ENCODE data around the gene RCAN1. TPM values are rescaled to one million over a fixed set of nuclear protein-coding genes. Genes with fewer than 3 reads are reported as not detected.

RCAN1 gene
- total and polyA plus RNA-seq, 2 of the 13 experiments (the other 11 are each of a cell fraction or from before 2014, with no cell fraction given) = 9.4 to 34.1 TPM

- H3K36me3 ChIP-seq (replicated peaks in 1 of 2; ENCODE audit: control insufficient read depth in 1 of 2, insufficient read depth in 2 of 2, low read length in 2 of 2) = no peaks in the 10 kb centered on the region
- POLR2A ChIA-PET = interaction anchor here (1.1 to 1.3 kb wide), 3 partner anchors 20 to 42 kb away, joined by 3 to 6 read pairs (median 4); no protein-coding TSS in a partner anchor
- H3K4me1 ChIP-seq (ENCODE audit: insufficient read depth, low read length) = peaks cover 22% of the 10 kb centered on the region
- no CpG with 5 or more reads among the region's 1 CpG for WGBS (ENCODE audit: low lambda C conversion rate)
- H3K79me2 ChIP-seq (ENCODE audit: insufficient read depth, low read length) = no peaks in the 10 kb centered on the region
- H3K27ac ChIP-seq (ENCODE audit: extremely low read length, insufficient read depth, low read length) = no peak overlapping the region
- no peak overlapping the region for H3K4me3 ChIP-seq (replicated peaks in 1 of 3; ENCODE audit: insufficient read depth in 1 of 3, low read depth in 2 of 3, low read length in 3 of 3)
- in situ Hi-C loops (cut with HindIII; ENCODE audit: extremely low pct_ligation_motif_present, low pct_unique_long_range_greater_than_20kb) (no loop called here), intact Hi-C loops (cut with micrococcal nuclease; ENCODE audit: unreplicated experiment) (no loop called here)
- no peak overlapping the region for H2AFZ ChIP-seq (ENCODE audit: low read length)
- CTCF ChIA-PET (ENCODE audit: low intra/inter-chr PET ratio, low total read pairs) = no interaction called here
- DNase-seq (ENCODE audit: low spot score) (peak; percentile 93), ATAC-seq (peak; percentile 96), FAIRE-seq (peak; percentile 85)
- no peaks in the 10 kb centered on the region; the same call in 1 of the 2 replicates for H3K9me3 ChIP-seq (ENCODE audit: low read length)
- peak overlapping the region; percentile 21; the same call in 1 of the 2 replicates for H3K4me2 ChIP-seq (ENCODE audit: low read depth, low read length)
- no peak overlapping the region for H3K9ac ChIP-seq (ENCODE audit: insufficient read depth, low read depth, low read length)
- no TSS peak for BruUV-seq (replicated peaks)
- H4K20me1 ChIP-seq (ENCODE audit: insufficient read depth, low read length) = no peaks in the 10 kb centered on the region
- peaks cover 0 to 2% of the 10 kb centered on the region in 2 experiments; a peak in 1 of 5 replicates for H3K27me3 ChIP-seq (ENCODE audit: control insufficient read depth in 1 of 2, insufficient read depth in 2 of 2, low read length in 2 of 2)
- no peak for TF ChIP-seq LRRFIP1 (CRISPR knock-in tag; conservative IDR thresholded peaks at IDR 0.05)
- TF ChIP-seq RAD51 (IDR thresholded peaks at IDR 0.05; ENCODE audit: borderline replicate concordance) = no peak
- TF ChIP-seq ZFP36 (IDR thresholded peaks at IDR 0.05; ENCODE audit: borderline replicate concordance, low read depth, low read length, partially characterized antibody) = no peak
- TF ChIP-seq JARID2 (CRISPR knock-in tag; IDR thresholded peaks at IDR 0.05; ENCODE audit: insufficient replicate concordance) = no peak
- TF ChIP-seq DMTF1 (CRISPR knock-in tag; IDR thresholded peaks at IDR 0.05) = no peak
- peak; percentile 24; the same call in 1 of the 2 replicates for TF ChIP-seq ATF1 (CRISPR knock-in tag; IDR thresholded peaks at IDR 0.05)
- no peak for TF ChIP-seq ZNF790 (CRISPR knock-in tag; IDR thresholded peaks at IDR 0.05; ENCODE audit: borderline replicate concordance)
- TF ChIP-seq STAT5B (CRISPR knock-in tag; IDR thresholded peaks at IDR 0.05) = no peak
- TF ChIP-seq KLF6 (CRISPR knock-in tag; IDR thresholded peaks at IDR 0.05) = no peak
- no peak for TF ChIP-seq ZNF468 (CRISPR knock-in tag; IDR thresholded peaks at IDR 0.05)
- TF ChIP-seq ZMYM3 (CRISPR knock-in tag; IDR thresholded peaks at IDR 0.05) = no peak
- TF ChIP-seq ZNF660 (CRISPR knock-in tag; IDR thresholded peaks at IDR 0.05; ENCODE audit: borderline replicate concordance, low read depth) = no peak
- TF ChIP-seq ZNF160 (CRISPR knock-in tag; IDR thresholded peaks at IDR 0.05) = no peak
- peak; percentile 54 for TF ChIP-seq ZEB1 (IDR thresholded peaks at IDR 0.05; ENCODE audit: insufficient replicate concordance, low read depth)
- TF ChIP-seq GATAD2A (CRISPR knock-in tag; IDR thresholded peaks at IDR 0.05) = no peak
- TF ChIP-seq ZBTB49 (CRISPR knock-in tag; IDR thresholded peaks at IDR 0.05; ENCODE audit: borderline replicate concordance) = no peak
- TF ChIP-seq ZFP37 (CRISPR knock-in tag; IDR thresholded peaks at IDR 0.05; ENCODE audit: borderline replicate concordance) = no peak
- peak; percentile 34; the same call in 1 of the 2 replicates for TF ChIP-seq ZNF788 (CRISPR knock-in tag; IDR thresholded peaks at IDR 0.05; ENCODE audit: borderline replicate concordance)
Measured at GRCh38 chr21:34501716-34502115, 113.2 kb downstream of the RCAN1 start.

All from HepG2 (cell line).